Endodermal cell (in vitro differentiated cells): ENCODE measurements around the gene NOS1AP. TPM values are rescaled to one million over a fixed set of nuclear protein-coding genes. Genes with fewer than 3 reads are reported as not detected.
"Not testable (repeated sequence)": the region's sequence is repeated elsewhere in the genome, so short reads cannot be mapped to it uniquely, and the experiment has no call there.

ENCODE experiments used
- DNase-seq: peaks from one replicate; pipeline ENCODE4 v3.0.0-alpha.2; 2017
- H3K27ac ChIP-seq: 2 replicates; pipeline ENCODE4 v1.5.1; 2013; ENCODE audit warnings: mild to moderate bottlenecking, low read depth, low read length, moderate library complexity
- H3K27me3 ChIP-seq: 2 replicates; pipeline ENCODE4 v1.6.1; 2013; ENCODE audit warnings: mild to moderate bottlenecking, low read length, moderate library complexity; ENCODE audit not compliant: insufficient read depth, control insufficient read depth, poor library complexity, severe bottlenecking
- H3K36me3 ChIP-seq: 2 replicates; pipeline ENCODE4 v1.7.0; 2013; ENCODE audit warnings: mild to moderate bottlenecking, low read length, moderate library complexity; ENCODE audit not compliant: control insufficient read depth, insufficient read depth
- H3K4me1 ChIP-seq: one replicate; pipeline ENCODE4 v1.7.0; 2013; ENCODE audit warnings: low read length; ENCODE audit not compliant: control insufficient read depth, insufficient read depth
- H3K4me3 ChIP-seq: 2 replicates; pipeline ENCODE4 v1.5.1; 2013; ENCODE audit warnings: mild to moderate bottlenecking, low read length, moderate library complexity
- H3K9ac ChIP-seq: 2 replicates; pipeline ENCODE4 v1.6.1; 2013; ENCODE audit warnings: mild to moderate bottlenecking, low read length, moderate library complexity; ENCODE audit not compliant: poor library complexity, severe bottlenecking; ENCODE audit errors: extremely low read depth
- H3K9me3 ChIP-seq: 2 replicates; pipeline ENCODE4 v1.6.1; 2013; ENCODE audit warnings: mild to moderate bottlenecking, low read length, moderate library complexity; ENCODE audit not compliant: control insufficient read depth
- H3K27ac Mint-ChIP-seq: 2 replicates; pipeline ENCODE4 v1.8.0; 2020; ENCODE audit warnings: mixed read lengths
- H3K27me3 Mint-ChIP-seq: 2 replicates; pipeline ENCODE4 v1.8.0; 2021; ENCODE audit warnings: mild to moderate bottlenecking, mixed read lengths; ENCODE audit not compliant: insufficient read depth
- H3K36me3 Mint-ChIP-seq: 2 replicates; pipeline ENCODE4 v1.8.0; 2020; ENCODE audit warnings: low read depth, mixed read lengths
- H3K4me1 Mint-ChIP-seq: 2 replicates; pipeline ENCODE4 v1.8.0; 2020; ENCODE audit warnings: mixed read lengths
- H3K4me3 Mint-ChIP-seq: 2 replicates; pipeline ENCODE4 v1.8.0; 2020; ENCODE audit warnings: mild to moderate bottlenecking, moderate library complexity, mixed read lengths
- H3K9me3 Mint-ChIP-seq: 2 replicates; pipeline ENCODE4 v1.8.0; 2020; ENCODE audit warnings: mild to moderate bottlenecking, mixed read lengths
- CTCF ChIP-seq: fragments of 200-600 bp; sonication (generic); conservative IDR thresholded peaks from 2 replicates; pipeline ENCODE4 v1.5.0; 2021; ENCODE audit warnings: antibody characterized with exemption, mild to moderate bottlenecking
- WGBS, 2 experiments: methylation state at CpG; one replicate each; pipeline versions ENCODE4 v1.1.5 to v1.1.7; 2013; ENCODE audit warnings: missing lambda C conversion rate in 2 of 2, mixed read lengths in 1 of 2; ENCODE audit not compliant: insufficient coverage in 1 of 2, insufficient read length in 1 of 2; 5-methylcytosine and 5-hydroxymethylcytosine counted together
- total RNA-seq, 2 donors: library from RNA; stranded (reverse); fragmentation: NEBNext Ultra II Directional in 1 of 2; extraction: Animal tissue kit (Norgen Biotek cat#: 25700) in 1 of 2; gene quantifications; 2 replicates in 1 of 2; 3 replicates in 1 of 2; pipeline ENCODE4 v1.2.1, GENCODE V29; 2021

NOS1AP gene
- total RNA-seq, 2 donors from 2014 or later, result 4.8 to 5.9 TPM

- Histone ChIP-seq H3K36me3 (no peaks in the 10 kb centered on the region), H3K4me3 (no peak overlapping the region), H3K9me3 (no peaks in the 10 kb centered on the region), H3K9ac (no peak overlapping the region), H3K4me1 (no peaks in the 10 kb centered on the region), H3K27me3 (no peaks in the 10 kb centered on the region), H3K27ac (no peak overlapping the region)
- no peak for TF ChIP-seq CTCF
- no peak overlapping the region for H3K4me3 Mint-ChIP-seq
- H3K36me3 Mint-ChIP-seq, result no peaks in the 10 kb centered on the region
- no peaks in the 10 kb centered on the region for H3K27me3 Mint-ChIP-seq
- no peak overlapping the region for H3K27ac Mint-ChIP-seq
- no peak for DNase-seq
- peaks cover 7% of the 10 kb centered on the region for H3K4me1 Mint-ChIP-seq
- H3K9me3 Mint-ChIP-seq, result peaks cover 4% of the 10 kb centered on the region
- 83 to 100% methylated on average over 1 of the region's 2 CpGs for WGBS, 2 experiments
Measured at GRCh38 chr1:162080472-162081015, 11.1 kb downstream of the NOS1AP start.

DNA sequence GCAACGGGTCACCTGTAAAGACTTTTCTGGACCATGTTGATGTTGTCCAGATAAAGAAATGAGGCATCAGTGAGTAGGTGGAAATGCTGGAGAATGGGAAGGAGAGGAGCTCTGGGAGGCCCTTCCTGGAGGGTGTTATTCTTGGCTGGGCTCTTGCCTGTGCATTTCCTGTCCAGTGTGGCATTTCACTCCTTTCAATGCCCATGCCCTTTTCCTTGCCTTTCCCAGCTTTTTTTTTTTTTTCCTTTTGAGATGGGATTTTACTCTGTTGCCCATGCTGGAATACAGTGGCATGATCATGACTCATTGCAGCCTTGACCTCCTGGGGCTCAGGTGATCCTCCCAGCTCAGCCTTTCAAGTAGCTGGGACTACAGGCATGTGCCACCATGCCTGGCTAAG is 11.8 kb downstream of the NOS1AP start:
- H3K27me3 ChIP-seq, result no peaks in the 10 kb centered on the region
- 100% methylated on average over 1 of the region's 1 CpG; no CpG with 5 or more reads in 1 of the 2 experiments for WGBS, 2 experiments
- H3K4me1 ChIP-seq, result no peaks in the 10 kb centered on the region
- H3K9me3 ChIP-seq, result no peaks in the 10 kb centered on the region
- no peak overlapping the region for H3K27ac ChIP-seq
- H3K4me1 Mint-ChIP-seq, result peaks cover 7% of the 10 kb centered on the region
- H3K9ac ChIP-seq, result no peak overlapping the region
- no peak for TF ChIP-seq CTCF
- no peaks in the 10 kb centered on the region for H3K27me3 Mint-ChIP-seq
- H3K36me3 Mint-ChIP-seq, result no peaks in the 10 kb centered on the region
- H3K9me3 Mint-ChIP-seq, result peaks cover 4% of the 10 kb centered on the region
- no peak overlapping the region for H3K27ac Mint-ChIP-seq
- no peaks in the 10 kb centered on the region for H3K36me3 ChIP-seq
- H3K4me3 Mint-ChIP-seq, result no peak overlapping the region
- no peak overlapping the region for H3K4me3 ChIP-seq
- no peak for DNase-seq

DNA sequence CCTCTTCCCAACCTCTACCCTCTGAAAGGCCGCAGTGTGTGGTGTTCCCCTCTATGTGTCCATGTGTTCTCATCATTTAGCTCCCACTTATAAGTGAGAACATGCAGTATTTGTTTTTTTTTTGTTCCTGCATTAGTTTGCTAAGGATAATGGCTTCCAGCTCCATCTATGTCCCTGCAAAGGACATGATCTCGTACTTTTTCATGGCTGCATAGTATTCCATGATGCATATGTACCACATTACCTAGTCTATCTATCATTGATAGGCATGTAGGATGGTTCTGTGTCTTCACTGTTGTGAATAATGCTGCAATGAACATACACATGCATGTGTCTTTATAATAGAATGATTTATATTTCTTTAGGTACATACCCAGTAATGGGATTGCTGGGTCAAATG is 12.6 kb downstream of the NOS1AP start:
- WGBS, 2 experiments, result 83 to 91% methylated on average over 1 to 2 of the region's 2 CpGs
- not testable (repeated sequence) for H3K4me3 Mint-ChIP-seq, H3K27me3 Mint-ChIP-seq, H3K27ac Mint-ChIP-seq, H3K9ac ChIP-seq, H3K9me3 Mint-ChIP-seq, H3K4me1 Mint-ChIP-seq, DNase-seq, H3K9me3 ChIP-seq, H3K4me1 ChIP-seq, H3K36me3 ChIP-seq, H3K27ac ChIP-seq, H3K4me3 ChIP-seq, H3K36me3 Mint-ChIP-seq, H3K27me3 ChIP-seq

DNA sequence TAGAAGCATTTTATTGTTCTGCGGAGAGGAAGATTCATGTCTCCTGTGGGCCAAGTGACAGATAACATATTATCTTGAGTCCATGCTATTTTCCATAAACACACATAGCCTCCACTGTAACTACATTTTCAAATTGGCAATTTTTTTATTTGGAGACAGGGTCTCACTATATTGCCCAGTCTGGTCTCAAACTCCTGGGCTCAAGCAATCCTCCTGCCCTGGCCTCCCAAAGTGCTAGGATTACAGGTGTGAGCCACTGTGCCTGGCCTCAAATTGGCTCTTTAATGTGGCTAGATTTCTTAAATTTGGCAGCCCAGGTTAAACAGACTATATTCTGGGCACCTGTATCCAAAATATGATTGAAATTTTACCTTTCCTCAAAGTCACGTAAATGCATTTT is 13.8 kb downstream of the NOS1AP start:
- Mint-ChIP-seq H3K4me1 (no peaks in the 10 kb centered on the region), H3K27me3 (no peaks in the 10 kb centered on the region), H3K36me3 (no peaks in the 10 kb centered on the region), H3K27ac (no peak overlapping the region), H3K9me3 (peaks cover 4% of the 10 kb centered on the region), H3K4me3 (no peak overlapping the region)
- H3K36me3 ChIP-seq, result no peaks in the 10 kb centered on the region
- no peak overlapping the region for H3K9ac ChIP-seq
- no peak overlapping the region for H3K4me3 ChIP-seq
- WGBS, 2 experiments, result 92 to 99% methylated on average over 2 of the region's 2 CpGs
- H3K27ac ChIP-seq, result no peak overlapping the region
- H3K9me3 ChIP-seq, result no peaks in the 10 kb centered on the region
- no peak for TF ChIP-seq CTCF
- DNase-seq, result no peak
- no peaks in the 10 kb centered on the region for H3K27me3 ChIP-seq
- no peaks in the 10 kb centered on the region for H3K4me1 ChIP-seq
